ENCODE measurements around the gene AATK. TPM values are rescaled to one million over a fixed set of nuclear protein-coding genes. Genes with fewer than 3 reads are reported as not detected.
A peak's percentile ranks its signal among the peaks of the same experiment; 100 is the strongest.

The AATK gene
- total and polyA plus RNA-seq, 2 of the 4 experiments (the other 2 are of a cell fraction), result under 0.01 to 0.21 TPM

- no TSS peak for BruUV-seq (replicated peaks)
- Histone ChIP-seq H4K8ac (ENCODE audit: low read depth in 2 of 2, low read length in 2 of 2) (no peak overlapping the region), H3K27ac (ENCODE audit: insufficient read depth, low read length) (no peak overlapping the region), H3K27me3 (ENCODE audit: control insufficient read depth, insufficient read depth, low read length) (peaks cover 54% of the 10 kb centered on the region), H4K5ac (ENCODE audit: low read depth, low read length) (no peak overlapping the region), H3K9me1 (ENCODE audit: insufficient read depth, low read length) (no peaks in the 10 kb centered on the region), H3K36me3 (ENCODE audit: control insufficient read depth, insufficient read depth, low read length) (no peaks in the 10 kb centered on the region), H2BK120ac (ENCODE audit: low read depth, low read length) (no peak overlapping the region), H3K56ac (ENCODE audit: extremely low read depth, insufficient read depth, low read length) (no peak overlapping the region), H2BK20ac (ENCODE audit: low read depth, low read length) (no peak overlapping the region), H3K18ac (ENCODE audit: low read depth, low read length) (no peak overlapping the region), H4K91ac (ENCODE audit: insufficient read depth, low read depth, low read length) (no peak overlapping the region), H3K14ac (replicated peaks; ENCODE audit: low read depth, low read length) (no peak overlapping the region), H2BK5ac (ENCODE audit: low read depth, low read length, poor library complexity, severe bottlenecking) (no peak overlapping the region), H3K4ac (ENCODE audit: low read depth, low read length) (no peak overlapping the region), H2AK9ac (replicated peaks; ENCODE audit: low read depth, low read length, poor library complexity) (no peak overlapping the region), H3K23ac (ENCODE audit: low read depth, low read length) (no peak overlapping the region), H2AFZ (replicated peaks; ENCODE audit: low read length, poor library complexity) (peak overlapping the region; percentile 43), H4K20me1 (ENCODE audit: insufficient read depth, low read length) (no peaks in the 10 kb centered on the region), H3K9me3 (ENCODE audit: control insufficient read depth, insufficient read depth, low read length) (no peaks in the 10 kb centered on the region), H3K79me1 (ENCODE audit: low read depth in 1 of 2, low read length in 2 of 2) (no peaks in the 10 kb centered on the region), H2BK15ac (ENCODE audit: low read depth, low read length) (no peak overlapping the region), H3K4me3 (ENCODE audit: insufficient read depth, low read depth, low read length) (no peak overlapping the region), H2AK5ac (ENCODE audit: low read depth, low read length) (no peak overlapping the region), H3K4me1 (ENCODE audit: control insufficient read depth, insufficient read depth, low read length) (no peaks in the 10 kb centered on the region), H3K9ac (ENCODE audit: low read depth, low read length) (no peak overlapping the region), H3K4me2 (ENCODE audit: low read depth, low read length) (no peak overlapping the region)
- ATAC-seq (ENCODE audit: low read depth), result no peak
- intact Hi-C loops (cut with micrococcal nuclease) (no loop called here), dilution Hi-C loops (cut with HindIII; ENCODE audit: low sequenced_read_pairs, unreplicated experiment) (no loop called here), in situ Hi-C loops (cut with MboI; ENCODE audit: low sequenced_read_pairs) (no loop called here)
- 88% methylated on average over 4 of the region's 15 CpGs; no CpG with 5 or more reads in 1 of the 2 experiments for WGBS, 2 experiments (ENCODE audit: extremely low coverage in 2 of 2, insufficient read length in 1 of 2)
- DNase-seq, result no peak
- CTCF ChIA-PET, result no interaction called here
- TF ChIP-seq SMC3 (IDR thresholded peaks at IDR 0.05; ENCODE audit: low read depth, low read length) (no peak), CTCF (conservative IDR thresholded peaks at IDR 0.05; ENCODE audit: low read depth, low read length) (no peak), MAZ (IDR thresholded peaks at IDR 0.05; ENCODE audit: borderline replicate concordance, low read depth, low read length) (no peak), FOS (IDR thresholded peaks at IDR 0.05; ENCODE audit: low read depth, low read length) (no peak), CHD1 (IDR thresholded peaks at IDR 0.05; ENCODE audit: low read depth, low read length) (no peak), NFE2L2 (IDR thresholded peaks at IDR 0.05; ENCODE audit: low read depth, low read length) (no peak), MXI1 (IDR thresholded peaks at IDR 0.05; ENCODE audit: borderline replicate concordance, low read depth, low read length) (no peak), BHLHE40 (IDR thresholded peaks at IDR 0.05; ENCODE audit: low read depth, low read length) (no peak), RCOR1 (IDR thresholded peaks at IDR 0.05; ENCODE audit: insufficient replicate concordance, low read length) (no peak), MAFK (IDR thresholded peaks at IDR 0.05; ENCODE audit: low read depth, low read length) (no peak)
- POLR2A ChIA-PET (ENCODE audit: unreplicated experiment), result no interaction called here
Measured at GRCh38 chr17:81163703-81164370, 2.2 kb downstream of the AATK start.

All from IMR-90 (cell line).